Endothelial cell (in vitro differentiated cells): ENCODE results near the gene VDR. TPM values are rescaled to one million over a fixed set of nuclear protein-coding genes. Genes with fewer than 3 reads are reported as not detected.
A peak's percentile ranks its signal among the peaks of the same experiment; 100 is the strongest.

ENCODE experiments used
- DNase-seq: peaks from one replicate; pipeline ENCODE4 v3.0.0; 2021; ENCODE audit warnings: low spot score
- H3K27ac Mint-ChIP-seq: one replicate; pipeline ENCODE4 v1.8.0; 2021; ENCODE audit warnings: mixed read lengths, inconsistent platforms; ENCODE audit not compliant: unreplicated experiment
- H3K27me3 Mint-ChIP-seq: one replicate; pipeline ENCODE4 v1.8.0; 2021; ENCODE audit warnings: mild to moderate bottlenecking, moderate library complexity, mixed read lengths, inconsistent platforms; ENCODE audit not compliant: unreplicated experiment
- H3K36me3 Mint-ChIP-seq: one replicate; pipeline ENCODE4 v1.8.0; 2021; ENCODE audit warnings: mild to moderate bottlenecking, low read depth, mixed read lengths, inconsistent platforms; ENCODE audit not compliant: unreplicated experiment
- H3K4me1 Mint-ChIP-seq: one replicate; pipeline ENCODE4 v1.8.0; 2021; ENCODE audit warnings: mild to moderate bottlenecking, mixed read lengths, inconsistent platforms; ENCODE audit not compliant: unreplicated experiment
- H3K4me3 Mint-ChIP-seq: one replicate; pipeline ENCODE4 v1.8.0; 2021; ENCODE audit warnings: mild to moderate bottlenecking, mixed read lengths, inconsistent platforms; ENCODE audit not compliant: unreplicated experiment
- H3K9me3 Mint-ChIP-seq: one replicate; pipeline ENCODE4 v1.8.0; 2021; ENCODE audit warnings: mixed read lengths, inconsistent platforms; ENCODE audit not compliant: unreplicated experiment
- total RNA-seq: library from RNA; stranded (reverse); fragmentation: NEBNext Ultra II Directional; extraction: Animal tissue kit (Norgen Biotek cat#: 25700); gene quantifications from one replicate; pipeline ENCODE4 v1.2.1, GENCODE V29; 2021; ENCODE audit not compliant: unreplicated experiment
- TF ChIP-seq, protein P1 (sequence below): fragments of 200-600 bp; sonication (generic); IDR thresholded peaks from one replicate; pipeline ENCODE4 v1.5.0; 2021; ENCODE audit warnings: antibody characterized with exemption; ENCODE audit not compliant: unreplicated experiment

Gene VDR
- total RNA-seq, 1 donor from 2014 or later, result 2.3 TPM

DNA sequence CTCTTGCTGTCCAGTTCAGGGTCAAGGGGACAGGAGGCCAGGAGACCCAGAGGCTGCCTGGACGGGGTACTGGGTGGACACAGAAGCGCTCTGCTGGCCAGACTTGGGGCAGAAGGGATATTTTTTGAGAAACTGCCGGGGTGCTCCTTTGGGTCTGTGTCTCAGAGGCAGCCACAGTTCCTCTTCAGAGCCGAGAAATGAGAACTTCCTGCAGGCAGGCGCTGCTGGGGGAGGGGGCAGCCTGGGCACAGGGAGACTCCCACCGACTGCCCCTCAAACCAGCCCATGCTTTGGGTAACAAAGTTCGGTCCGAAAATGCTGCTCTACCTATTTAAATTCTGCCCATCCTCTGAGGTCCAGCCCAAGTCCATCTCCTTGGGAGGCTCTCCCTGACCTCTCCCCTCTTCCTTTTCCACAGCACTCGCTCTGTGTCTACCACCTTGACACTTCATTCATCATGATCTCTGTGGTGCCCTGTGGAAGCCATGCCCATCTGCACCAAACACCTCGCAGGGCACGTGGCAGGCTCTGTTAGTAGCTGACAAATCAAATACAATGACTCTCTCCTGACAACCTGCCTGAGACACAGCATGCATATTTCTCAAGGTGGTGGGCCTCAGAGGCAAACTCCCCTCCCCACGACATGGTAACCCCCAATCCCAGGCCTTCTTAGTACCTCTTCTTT, 101.5 kb downstream of the VDR start:
- H3K27me3 Mint-ChIP-seq, result peaks cover 41% of the 10 kb centered on the region
- peak overlapping the region; percentile 82 for H3K4me3 Mint-ChIP-seq
- no peak for DNase-seq
- H3K9me3 Mint-ChIP-seq, result no peaks in the 10 kb centered on the region
- TF ChIP-seq, protein P1, sequence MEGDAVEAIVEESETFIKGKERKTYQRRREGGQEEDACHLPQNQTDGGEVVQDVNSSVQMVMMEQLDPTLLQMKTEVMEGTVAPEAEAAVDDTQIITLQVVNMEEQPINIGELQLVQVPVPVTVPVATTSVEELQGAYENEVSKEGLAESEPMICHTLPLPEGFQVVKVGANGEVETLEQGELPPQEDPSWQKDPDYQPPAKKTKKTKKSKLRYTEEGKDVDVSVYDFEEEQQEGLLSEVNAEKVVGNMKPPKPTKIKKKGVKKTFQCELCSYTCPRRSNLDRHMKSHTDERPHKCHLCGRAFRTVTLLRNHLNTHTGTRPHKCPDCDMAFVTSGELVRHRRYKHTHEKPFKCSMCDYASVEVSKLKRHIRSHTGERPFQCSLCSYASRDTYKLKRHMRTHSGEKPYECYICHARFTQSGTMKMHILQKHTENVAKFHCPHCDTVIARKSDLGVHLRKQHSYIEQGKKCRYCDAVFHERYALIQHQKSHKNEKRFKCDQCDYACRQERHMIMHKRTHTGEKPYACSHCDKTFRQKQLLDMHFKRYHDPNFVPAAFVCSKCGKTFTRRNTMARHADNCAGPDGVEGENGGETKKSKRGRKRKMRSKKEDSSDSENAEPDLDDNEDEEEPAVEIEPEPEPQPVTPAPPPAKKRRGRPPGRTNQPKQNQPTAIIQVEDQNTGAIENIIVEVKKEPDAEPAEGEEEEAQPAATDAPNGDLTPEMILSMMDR, result no peak
- H3K27ac Mint-ChIP-seq, result peak overlapping the region; percentile 90
- peaks cover 34% of the 10 kb centered on the region for H3K36me3 Mint-ChIP-seq
- H3K4me1 Mint-ChIP-seq, result peaks cover 89% of the 10 kb centered on the region

DNA sequence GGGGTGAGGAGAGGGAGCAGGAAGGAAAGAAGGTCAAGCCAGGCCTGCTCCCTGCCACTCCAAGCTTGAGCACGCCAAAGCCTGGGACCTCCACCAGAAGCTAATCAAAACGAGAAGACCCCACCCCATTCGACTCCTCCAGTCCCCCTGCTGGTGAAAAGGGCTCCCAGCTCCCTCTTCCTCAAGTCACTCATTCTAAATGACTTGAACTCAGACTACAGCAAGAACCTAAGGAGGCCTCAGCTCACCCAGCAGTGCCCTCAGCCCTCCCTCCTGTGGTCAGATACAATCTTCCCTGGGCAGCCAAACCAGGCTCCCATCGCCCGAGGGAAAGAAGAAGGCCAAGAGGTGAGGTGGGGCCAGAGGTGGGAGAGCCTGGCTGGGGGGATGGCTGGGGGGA, 102.5 kb downstream of the VDR start:
- TF ChIP-seq, protein P1, result peak; percentile 60
- Mint-ChIP-seq H3K4me3 (peak overlapping the region; percentile 83), H3K27ac (peak overlapping the region; percentile 90), H3K36me3 (peaks cover 38% of the 10 kb centered on the region), H3K4me1 (peaks cover 85% of the 10 kb centered on the region), H3K27me3 (peaks cover 44% of the 10 kb centered on the region), H3K9me3 (no peaks in the 10 kb centered on the region)
- no peak for DNase-seq

DNA sequence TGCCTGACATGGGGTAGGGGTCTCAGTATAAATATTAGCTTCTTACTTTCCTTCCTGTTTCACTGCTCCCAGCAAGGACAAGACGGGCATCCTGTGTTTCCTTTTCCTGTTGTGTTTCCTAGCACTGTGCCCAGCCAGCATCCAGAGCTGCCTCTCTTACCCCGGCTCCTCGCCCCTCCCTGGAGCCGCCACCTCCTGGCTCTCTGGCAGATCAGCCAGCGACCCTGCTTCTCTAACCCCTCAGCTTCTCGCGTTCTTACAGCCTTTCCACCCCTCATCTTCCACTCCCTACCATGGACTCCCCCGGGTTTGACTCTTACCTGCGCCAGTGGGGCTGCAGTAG, 102.9 kb downstream of the VDR start:
- Mint-ChIP-seq H3K9me3 (no peaks in the 10 kb centered on the region), H3K27ac (peak overlapping the region; percentile 90), H3K27me3 (peaks cover 40% of the 10 kb centered on the region), H3K36me3 (peaks cover 36% of the 10 kb centered on the region), H3K4me3 (peak overlapping the region; percentile 83), H3K4me1 (peaks cover 83% of the 10 kb centered on the region)
- peak; percentile 65 for DNase-seq
- TF ChIP-seq, protein P1, result no peak

DNA sequence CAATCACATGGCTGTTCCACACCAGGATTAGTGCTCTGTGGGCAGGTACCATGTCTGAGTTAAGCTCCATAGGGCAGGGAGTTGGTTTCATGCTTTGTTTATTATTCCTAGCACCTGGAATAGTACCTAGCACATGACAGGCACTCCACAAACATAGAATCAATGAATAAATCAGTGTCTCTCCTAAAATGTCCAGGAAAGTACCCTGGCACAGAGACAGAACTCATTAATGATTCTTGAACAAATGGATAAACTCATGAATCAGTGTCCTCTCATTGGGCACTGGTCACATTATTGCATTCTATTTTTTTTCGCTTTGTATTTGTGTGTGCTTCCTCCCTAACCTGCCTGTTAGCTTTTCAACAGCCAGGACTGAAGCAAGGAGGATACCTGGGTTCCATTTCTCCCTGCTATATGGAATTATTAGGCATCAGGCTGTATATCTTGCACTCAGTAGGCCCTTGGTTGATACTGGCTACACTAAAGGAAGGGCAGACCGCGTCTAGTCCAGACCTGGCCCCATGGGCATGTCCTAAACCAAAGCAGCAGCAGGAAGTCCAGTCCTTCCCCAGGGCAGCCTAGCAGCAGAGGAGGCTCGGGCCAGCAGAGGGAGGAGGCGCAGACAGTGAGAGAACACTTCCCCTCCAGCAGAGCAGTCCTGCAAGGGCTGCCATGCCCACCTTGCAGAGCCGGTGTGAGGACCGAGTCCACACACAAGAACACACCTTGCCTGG, 103.5 kb downstream of the VDR start:
- peak overlapping the region; percentile 83 for H3K4me3 Mint-ChIP-seq
- peaks cover 37% of the 10 kb centered on the region for H3K27me3 Mint-ChIP-seq
- peak overlapping the region; percentile 90 for H3K27ac Mint-ChIP-seq
- DNase-seq, result peak; percentile 55
- TF ChIP-seq, protein P1, result no peak
- H3K36me3 Mint-ChIP-seq, result peaks cover 36% of the 10 kb centered on the region
- peaks cover 79% of the 10 kb centered on the region for H3K4me1 Mint-ChIP-seq
- no peaks in the 10 kb centered on the region for H3K9me3 Mint-ChIP-seq

DNA sequence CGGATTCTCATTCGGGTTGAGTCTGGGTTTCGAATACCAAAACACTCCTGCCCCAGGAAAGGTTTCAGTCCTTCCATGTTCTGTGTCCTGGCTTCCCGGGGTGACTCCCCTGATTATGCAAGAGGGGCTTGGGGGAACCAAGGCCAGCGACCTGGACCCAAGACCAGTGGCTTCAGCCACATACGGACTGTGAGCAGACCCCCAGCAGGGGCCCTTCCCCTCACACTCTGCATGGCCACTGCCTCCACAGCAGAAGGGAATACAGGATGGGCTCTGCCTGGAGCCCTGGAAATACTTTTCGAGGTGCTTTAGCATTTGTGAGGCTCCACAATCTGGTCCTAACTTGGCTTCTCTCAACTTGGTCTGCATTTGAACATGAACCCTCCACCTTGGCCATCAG, 104.2 kb downstream of the VDR start:
- Mint-ChIP-seq H3K4me1 (peaks cover 72% of the 10 kb centered on the region), H3K9me3 (no peaks in the 10 kb centered on the region), H3K27ac (peak overlapping the region; percentile 89), H3K27me3 (peaks cover 35% of the 10 kb centered on the region), H3K4me3 (peak overlapping the region; percentile 73), H3K36me3 (peaks cover 36% of the 10 kb centered on the region)
- TF ChIP-seq, protein P1, result no peak
- DNase-seq, result no peak
